ENCODE measurements around the gene FIGN.

FIGN gene

GRCh38 chr2:163665051-163665450 lies 70.8 kb downstream of the FIGN start:
- peaks cover 0 to 59% (median 12%) of the 10 kb centered on the region in 4 donors for H3K4me1 ChIP-seq
- no peak for TF ChIP-seq CTCF (IDR thresholded peaks at IDR 0.05)
- H3K36me3 ChIP-seq, result no peaks in the 10 kb centered on the region
- no peaks in the 10 kb centered on the region for H3K9me3 ChIP-seq
- no peak for DNase-seq
- intact Hi-C loops (cut with DNase I; ENCODE audit: low total_unique reads), result no loop called here
- no peaks in the 10 kb centered on the region for H3K27me3 ChIP-seq
- H3K27ac ChIP-seq, result no peak overlapping the region
- H3K4me3 ChIP-seq, result no peak overlapping the region

GRCh38 chr2:163664610-163665009 lies 71.2 kb downstream of the FIGN start:
- intact Hi-C loops (cut with DNase I; ENCODE audit: low total_unique reads), result no loop called here
- Histone ChIP-seq H3K4me3 (no peak overlapping the region), H3K27ac (no peak overlapping the region), H3K9me3 (no peaks in the 10 kb centered on the region), H3K4me1 (peaks cover 0 to 63% (median 12%) of the 10 kb centered on the region in 4 donors), H3K27me3 (no peaks in the 10 kb centered on the region), H3K36me3 (no peaks in the 10 kb centered on the region)
- DNase-seq, result no peak
- no peak for TF ChIP-seq CTCF (IDR thresholded peaks at IDR 0.05)

GRCh38 chr2:163662141-163662780 lies 73.5 kb downstream of the FIGN start:
- Histone ChIP-seq H3K36me3 (no peaks in the 10 kb centered on the region), H3K4me1 (peaks cover 0 to 73% (median 8%) of the 10 kb centered on the region in 4 donors), H3K27me3 (no peaks in the 10 kb centered on the region), H3K4me3 (no peak overlapping the region), H3K9me3 (no peaks in the 10 kb centered on the region), H3K27ac (no peak overlapping the region)
- intact Hi-C loops (cut with DNase I; ENCODE audit: low total_unique reads), result no loop called here
- DNase-seq, result no peak
- no peak for TF ChIP-seq CTCF (IDR thresholded peaks at IDR 0.05)

GRCh38 chr2:163659224-163659623 lies 76.6 kb downstream of the FIGN start:
- intact Hi-C loops (cut with DNase I; ENCODE audit: low total_unique reads), result no loop called here
- Histone ChIP-seq H3K36me3 (no peaks in the 10 kb centered on the region), H3K9me3 (no peaks in the 10 kb centered on the region), H3K27ac (no peak overlapping the region), H3K27me3 (no peaks in the 10 kb centered on the region), H3K4me3 (no peak overlapping the region), H3K4me1 (peaks cover 0 to 74% (median 11%) of the 10 kb centered on the region in 4 donors)
- no peak for DNase-seq
- no peak for TF ChIP-seq CTCF (IDR thresholded peaks at IDR 0.05)

- H3K4me1 ChIP-seq, result peaks cover 0 to 74% (median 11%) of the 10 kb centered on the region in 4 donors
- peak overlapping the region in 1 of 2 donors; percentile 24 for H3K27ac ChIP-seq
- no peak for DNase-seq
- no peak overlapping the region for H3K4me3 ChIP-seq
- H3K36me3 ChIP-seq, result no peaks in the 10 kb centered on the region
- no peak for TF ChIP-seq CTCF (IDR thresholded peaks at IDR 0.05)
- intact Hi-C loops (cut with DNase I; ENCODE audit: low total_unique reads), result no loop called here
- H3K27me3 ChIP-seq, result no peaks in the 10 kb centered on the region
- H3K9me3 ChIP-seq, result no peaks in the 10 kb centered on the region
Measured at GRCh38 chr2:163658556-163658955, 77.3 kb downstream of the FIGN start.

- Histone ChIP-seq H3K4me3 (no peak overlapping the region), H3K27ac (no peak overlapping the region), H3K27me3 (no peaks in the 10 kb centered on the region), H3K9me3 (no peaks in the 10 kb centered on the region), H3K4me1 (peaks cover 0 to 68% (median 9%) of the 10 kb centered on the region in 4 donors), H3K36me3 (no peaks in the 10 kb centered on the region)
- no peak for DNase-seq
- intact Hi-C loops (cut with DNase I; ENCODE audit: low total_unique reads), result no loop called here
- TF ChIP-seq CTCF (IDR thresholded peaks at IDR 0.05), result no peak
Measured at GRCh38 chr2:163657281-163657656, 78.5 kb downstream of the FIGN start.
